ENCODE data around the gene EPYC.
"Not testable (repeated sequence)": the region's sequence is repeated elsewhere in the genome, so short reads cannot be mapped to it uniquely, and the experiment has no call there.

Gene EPYC

GRCh38 chr12:90990611-90991010 lies 14.2 kb downstream of the EPYC start:
- DNase-seq = no peak

- DNase-seq = no peak
These were observed 15.1 kb downstream of the EPYC start for GRCh38 chr12:90989686-90990111.

GRCh38 chr12:90987520-90987919 lies 17.3 kb downstream of the EPYC start:
- DNase-seq = no peak

- DNase-seq = no peak
These were observed 17.7 kb downstream of the EPYC start for GRCh38 chr12:90987101-90987500.

- DNase-seq = not testable (repeated sequence)
These were observed 19.4 kb downstream of the EPYC start for GRCh38 chr12:90985331-90985730.

- no peak for DNase-seq
These were observed 20.7 kb downstream of the EPYC start for GRCh38 chr12:90984114-90984513.

GRCh38 chr12:90982170-90982569 lies 22.6 kb downstream of the EPYC start:
- DNase-seq = no peak

- no peak for DNase-seq
These were observed 24.8 kb downstream of the EPYC start for GRCh38 chr12:90979951-90980350.

GRCh38 chr12:90979019-90979418 lies 25.8 kb downstream of the EPYC start:
- DNase-seq = no peak

GRCh38 chr12:90978117-90978770 lies 26.5 kb downstream of the EPYC start:
- DNase-seq = peak in 1 of 14 donors; percentile 2

GRCh38 chr12:90977224-90977623 lies 27.5 kb downstream of the EPYC start:
- no peak for DNase-seq

- DNase-seq = no peak
These were observed 30.5 kb downstream of the EPYC start for GRCh38 chr12:90974286-90974685.

- DNase-seq = no peak
These were observed 32.5 kb downstream of the EPYC start for GRCh38 chr12:90972226-90972625.

GRCh38 chr12:90970911-90971310 lies 33.9 kb downstream of the EPYC start:
- no peak for DNase-seq

- no peak for DNase-seq
These were observed 34.3 kb downstream of the EPYC start for GRCh38 chr12:90970471-90970870.

GRCh38 chr12:90969851-90970250 lies 34.9 kb downstream of the EPYC start:
- DNase-seq = no peak

GRCh38 chr12:90969346-90969745 lies 35.4 kb downstream of the EPYC start:
- DNase-seq = no peak

- DNase-seq = no peak
These were observed 39.6 kb downstream of the EPYC start for GRCh38 chr12:90965204-90965603.

GRCh38 chr12:90964616-90965015 lies 40.2 kb downstream of the EPYC start:
- DNase-seq = no peak

- no peak for DNase-seq
These were observed 40.8 kb downstream of the EPYC start for GRCh38 chr12:90963946-90964345.

GRCh38 chr12:90961154-90961553 lies 43.6 kb downstream of the EPYC start:
- no peak for DNase-seq

- DNase-seq = peak in 1 of 14 donors; percentile 12
These were observed 45.1 kb downstream of the EPYC start for GRCh38 chr12:90959538-90960139.

- no peak for DNase-seq
These were observed 45.7 kb downstream of the EPYC start for GRCh38 chr12:90959032-90959431.

GRCh38 chr12:90958347-90958746 lies 46.4 kb downstream of the EPYC start:
- no peak for DNase-seq

- DNase-seq = no peak
These were observed 49.9 kb downstream of the EPYC start, which contains the start of gene CCER1 for GRCh38 chr12:90954921-90955320. Gene CCER1 (minus strand): TSS chr12:90955176. CDS start chr12:90954742, 434 bp downstream.

All from C1 segment of cervical spinal cord (tissue), 14 donors.